T-helper 2 cell (primary cell): ENCODE measurements around the gene CLEC17A.
"Not testable (repeated sequence)": the region's sequence is repeated elsewhere in the genome, so short reads cannot be mapped to it uniquely, and the experiment has no call there.

Experiments
- DNase-seq, 5 experiments: peaks; one replicate each; pipeline versions ENCODE4 v3.0.0 to v3.0.0-alpha.2; 2012 to 2022

CLEC17A gene

DNA sequence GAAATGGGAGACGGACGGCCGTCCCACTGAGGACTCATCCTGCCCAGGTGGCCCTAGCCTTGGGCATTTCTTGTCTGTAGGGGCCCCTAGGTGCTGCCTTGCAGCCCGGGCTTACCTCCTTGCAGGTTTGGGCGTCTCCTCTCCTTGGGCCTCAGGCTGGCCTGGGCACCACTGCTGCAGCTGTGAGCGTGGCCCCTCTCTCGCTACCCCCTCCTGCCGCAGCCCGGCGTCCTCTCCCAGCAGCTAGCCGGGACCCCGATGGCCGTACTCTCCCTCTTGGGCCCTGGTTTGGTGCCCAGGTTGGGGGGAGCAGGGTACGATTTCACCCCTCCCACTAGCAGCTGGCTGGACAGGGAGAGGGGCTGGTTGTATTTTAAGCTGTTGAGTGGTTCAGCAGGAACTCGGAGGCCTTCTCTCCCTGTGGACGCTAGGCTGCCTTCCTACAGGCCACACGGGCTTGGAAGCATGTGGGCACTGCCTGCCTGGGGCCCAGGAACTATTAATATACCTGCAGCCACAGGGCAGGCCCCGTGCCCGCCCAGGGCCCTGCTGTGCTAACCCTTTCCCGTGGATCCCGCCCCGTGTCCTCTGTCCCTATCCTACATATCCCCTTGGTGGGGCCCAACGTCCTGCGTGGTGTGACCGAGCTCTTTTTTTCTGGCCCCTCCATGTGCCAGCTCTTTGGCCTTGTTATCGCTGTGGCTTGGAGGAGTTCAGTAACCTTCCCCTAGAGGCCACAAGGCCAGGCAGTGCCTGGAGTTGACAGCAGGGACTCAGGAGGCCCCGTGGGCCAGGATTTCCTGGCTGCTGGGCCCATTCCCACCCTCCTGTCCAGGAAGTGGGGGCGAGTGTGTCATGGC is 22.7 kb upstream of the CLEC17A start:
- no peak for DNase-seq

DNA sequence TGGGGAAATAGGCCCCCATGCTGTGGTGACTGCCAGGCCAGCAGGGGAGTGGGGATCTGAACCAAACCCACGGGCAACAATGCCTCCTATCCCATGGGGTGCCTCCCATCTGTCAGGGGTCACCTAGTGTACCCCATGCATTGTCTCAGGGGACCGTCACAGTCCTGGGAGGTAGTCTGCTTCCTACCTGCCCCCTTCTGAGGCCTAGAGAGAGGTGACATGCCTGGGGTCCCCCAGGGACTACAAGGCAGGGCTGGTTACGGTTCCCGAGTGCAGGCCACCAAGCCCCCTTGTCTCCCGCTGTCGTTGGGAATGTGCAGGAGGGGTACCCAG is 22.1 kb upstream of the CLEC17A start:
- DNase-seq: no peak

DNA sequence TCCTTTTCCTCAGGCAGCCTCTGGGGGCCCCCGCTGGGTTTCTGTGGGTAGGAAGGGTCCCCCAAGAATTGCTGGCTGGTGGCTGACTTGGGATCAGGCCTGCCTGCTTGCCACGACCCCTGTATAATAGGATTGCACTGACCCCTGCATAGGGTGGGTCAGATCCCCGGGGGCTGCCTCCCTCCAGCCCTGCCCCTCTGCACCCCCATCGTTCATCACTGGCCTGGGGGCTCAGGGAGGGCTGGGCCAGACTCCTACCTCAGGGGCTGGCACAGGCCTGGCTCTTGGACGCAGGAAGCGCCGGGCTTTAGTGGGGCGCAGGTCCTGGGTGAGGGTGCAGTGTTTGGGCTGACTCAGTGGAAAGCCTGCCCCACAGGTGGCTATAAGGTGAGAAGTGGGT is 21.6 kb upstream of the CLEC17A start:
- no peak for DNase-seq

GRCh38 chr19:14561847-14562351 is 21.0 kb upstream of the CLEC17A start:
- peak in 1 of 5 experiments; percentile 24 for DNase-seq

DNA sequence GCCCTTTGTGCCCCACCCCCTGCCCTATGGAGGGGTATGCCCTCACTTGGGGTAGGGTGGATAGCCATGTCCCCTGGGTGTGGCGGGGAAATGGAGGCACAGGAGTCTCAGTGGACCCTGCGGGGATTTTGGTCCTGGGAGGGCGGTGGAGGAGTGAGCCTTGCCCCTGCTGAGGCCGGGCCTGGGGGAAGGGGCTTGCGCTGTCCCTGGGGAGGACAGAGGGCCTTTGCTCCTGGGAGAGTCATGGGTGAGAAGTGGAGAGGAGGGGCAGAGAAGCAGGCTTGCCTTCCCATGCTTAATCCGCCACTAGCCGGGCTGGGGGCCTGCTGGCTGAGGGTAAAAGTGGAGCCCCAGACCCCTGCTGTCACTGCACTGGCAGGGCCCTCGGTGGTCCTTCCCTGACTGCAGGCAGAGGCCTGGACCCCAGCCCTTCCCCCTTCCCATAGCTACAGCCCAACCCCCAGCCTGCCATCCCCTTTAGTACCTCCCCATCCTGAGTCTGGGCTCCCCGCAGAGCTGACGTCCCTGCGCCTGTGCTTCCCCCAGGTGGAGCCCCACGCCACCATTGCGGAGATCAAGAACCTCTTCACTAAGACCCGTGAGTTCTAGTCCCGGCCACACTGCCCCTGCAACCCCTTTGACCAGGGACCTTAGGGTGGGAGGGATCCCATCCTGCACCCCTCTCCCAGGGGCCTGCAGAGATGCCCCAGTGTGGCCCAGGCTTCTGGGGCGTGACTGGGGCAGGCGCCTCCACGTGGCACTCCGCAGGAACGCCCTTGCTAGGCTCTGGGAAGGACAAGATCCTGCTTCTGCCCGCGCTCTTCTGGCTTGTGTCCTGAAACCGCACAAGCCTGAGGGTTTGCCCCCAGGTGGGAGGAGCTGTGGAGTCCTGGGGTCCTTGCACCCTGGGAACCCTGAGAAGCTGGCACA is 20.0 kb upstream of the CLEC17A start:
- no peak for DNase-seq

- DNase-seq: no peak
Measured at GRCh38 chr19:14563590-14563926, 19.3 kb upstream of the CLEC17A start.

DNA sequence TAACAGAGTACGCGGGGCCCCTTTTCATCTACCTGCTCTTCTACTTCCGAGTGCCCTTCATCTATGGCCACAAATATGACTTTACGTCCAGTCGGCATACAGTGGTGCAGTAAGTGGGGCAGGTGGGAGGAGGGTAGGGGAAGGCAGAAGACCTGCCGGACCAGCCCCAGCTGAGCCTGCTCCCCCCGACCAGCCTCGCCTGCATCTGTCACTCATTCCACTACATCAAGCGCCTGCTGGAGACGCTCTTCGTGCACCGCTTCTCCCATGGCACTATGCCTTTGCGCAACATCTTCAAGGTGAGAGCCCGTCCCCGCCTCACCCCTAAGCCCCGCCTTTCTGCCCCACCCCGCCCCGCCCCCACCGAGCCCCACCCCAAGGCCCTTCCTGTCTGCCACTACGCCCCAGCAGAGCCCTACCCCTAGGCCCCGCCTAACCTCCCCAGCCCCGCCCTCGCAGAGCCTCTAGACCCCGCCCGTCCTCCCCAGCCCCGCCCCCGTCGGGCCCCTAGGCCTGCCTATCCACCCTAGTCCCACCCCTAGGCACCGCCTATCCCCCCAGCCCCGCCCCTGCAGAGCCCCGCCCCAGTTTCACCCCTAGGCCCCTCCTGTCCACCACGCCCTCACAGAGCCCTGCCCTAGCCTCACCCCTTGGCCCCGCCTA is 18.8 kb upstream of the CLEC17A start:
- peak in 3 of 5 experiments; percentile 15 to 51 (median 51) for DNase-seq

DNA sequence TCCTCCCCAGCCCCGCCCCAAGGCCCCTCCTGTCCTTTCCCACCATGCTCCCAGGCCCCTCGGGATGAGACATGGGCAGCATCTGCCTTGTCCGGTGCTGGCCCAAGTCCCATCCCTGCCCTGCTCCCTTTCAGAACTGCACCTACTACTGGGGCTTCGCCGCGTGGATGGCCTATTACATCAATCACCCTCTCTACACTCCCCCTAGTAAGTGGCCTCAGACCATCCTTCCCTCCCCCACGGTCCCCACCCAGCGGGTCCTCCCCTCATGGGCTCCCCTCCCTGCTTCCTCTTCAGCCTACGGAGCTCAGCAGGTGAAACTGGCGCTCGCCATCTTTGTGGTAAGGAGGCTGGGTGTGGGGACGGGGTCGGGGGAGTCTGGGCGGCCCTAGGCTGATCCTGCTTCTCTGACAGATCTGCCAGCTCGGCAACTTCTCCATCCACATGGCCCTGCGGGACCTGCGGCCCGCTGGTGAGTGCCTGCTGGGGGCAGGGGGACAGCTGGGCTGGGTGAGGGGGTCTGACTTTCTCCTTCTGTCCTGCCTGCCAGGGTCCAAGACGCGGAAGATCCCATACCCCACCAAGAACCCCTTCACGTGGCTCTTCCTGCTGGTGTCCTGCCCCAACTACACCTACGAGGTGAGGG is 18.1 kb upstream of the CLEC17A start:
- DNase-seq: not testable (repeated sequence)

DNA sequence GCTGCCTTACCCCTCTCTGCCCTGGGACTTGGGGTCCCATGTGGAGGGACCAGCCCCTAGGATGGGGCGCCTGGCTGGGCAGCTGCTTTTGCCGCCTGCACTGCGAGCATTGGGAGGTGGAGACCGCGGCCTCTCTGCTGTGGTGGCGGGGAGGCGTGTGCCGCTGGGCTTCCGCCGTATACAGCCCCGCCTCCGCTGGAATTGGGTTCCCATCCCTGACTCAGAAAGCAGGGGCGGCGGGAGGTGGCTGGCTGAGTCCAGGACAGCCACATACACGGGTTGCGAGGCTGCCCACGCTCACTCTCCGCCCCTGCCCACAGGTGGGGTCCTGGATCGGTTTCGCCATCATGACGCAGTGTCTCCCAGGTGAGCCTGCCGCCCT is 17.6 kb upstream of the CLEC17A start:
- no peak for DNase-seq

DNA sequence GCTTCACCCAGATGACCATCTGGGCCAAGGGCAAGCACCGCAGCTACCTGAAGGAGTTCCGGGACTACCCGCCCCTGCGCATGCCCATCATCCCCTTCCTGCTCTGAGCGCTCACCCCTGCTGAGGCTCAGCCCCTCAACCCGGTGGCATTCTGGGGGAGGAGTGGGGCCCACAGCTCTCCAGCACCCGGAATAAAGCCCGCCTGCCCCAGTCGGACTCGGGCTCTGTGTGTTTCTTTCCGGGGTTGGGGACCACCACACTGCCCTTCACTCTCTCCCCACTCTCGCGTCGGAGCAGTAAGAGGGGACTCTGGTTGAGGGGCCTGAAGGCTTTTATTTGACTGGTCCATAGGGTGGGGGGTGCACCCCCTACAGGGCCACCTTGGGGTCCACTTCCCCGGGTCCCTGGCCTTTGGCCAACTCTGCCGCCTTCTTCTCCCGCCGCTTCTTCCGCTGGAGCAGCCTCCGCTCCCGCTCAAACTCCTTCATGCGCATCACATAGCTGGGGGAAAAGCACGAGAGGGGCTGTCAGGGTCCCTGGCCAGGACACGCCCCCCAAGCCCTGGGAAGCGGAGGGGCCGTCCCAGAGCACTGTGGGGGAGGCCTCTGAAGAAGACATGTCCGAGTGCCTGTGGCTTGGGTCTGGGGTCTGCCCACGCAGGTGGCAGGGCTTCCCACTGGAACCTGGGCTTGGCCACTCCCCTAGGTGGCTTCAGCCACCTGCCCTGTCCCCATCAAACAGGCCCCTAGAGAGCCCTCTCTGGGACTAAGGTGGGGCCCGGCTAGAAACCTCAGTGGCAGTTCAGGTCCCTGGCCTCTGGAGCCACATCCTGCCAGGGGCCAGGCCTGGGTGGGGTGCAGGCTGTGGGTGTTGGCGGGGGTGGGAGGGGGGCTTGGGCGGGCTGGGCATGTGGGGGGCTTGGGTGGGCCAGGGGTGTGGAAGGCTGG is 16.8 kb upstream of the CLEC17A start:
- DNase-seq: peak in 1 of 5 experiments; percentile 11

- peak in 1 of 5 experiments; percentile 20 for DNase-seq
Measured at GRCh38 chr19:14566712-14567077, 16.2 kb upstream of the CLEC17A start.

GRCh38 chr19:14567079-14567478 is 15.8 kb upstream of the CLEC17A start:
- DNase-seq: no peak

DNA sequence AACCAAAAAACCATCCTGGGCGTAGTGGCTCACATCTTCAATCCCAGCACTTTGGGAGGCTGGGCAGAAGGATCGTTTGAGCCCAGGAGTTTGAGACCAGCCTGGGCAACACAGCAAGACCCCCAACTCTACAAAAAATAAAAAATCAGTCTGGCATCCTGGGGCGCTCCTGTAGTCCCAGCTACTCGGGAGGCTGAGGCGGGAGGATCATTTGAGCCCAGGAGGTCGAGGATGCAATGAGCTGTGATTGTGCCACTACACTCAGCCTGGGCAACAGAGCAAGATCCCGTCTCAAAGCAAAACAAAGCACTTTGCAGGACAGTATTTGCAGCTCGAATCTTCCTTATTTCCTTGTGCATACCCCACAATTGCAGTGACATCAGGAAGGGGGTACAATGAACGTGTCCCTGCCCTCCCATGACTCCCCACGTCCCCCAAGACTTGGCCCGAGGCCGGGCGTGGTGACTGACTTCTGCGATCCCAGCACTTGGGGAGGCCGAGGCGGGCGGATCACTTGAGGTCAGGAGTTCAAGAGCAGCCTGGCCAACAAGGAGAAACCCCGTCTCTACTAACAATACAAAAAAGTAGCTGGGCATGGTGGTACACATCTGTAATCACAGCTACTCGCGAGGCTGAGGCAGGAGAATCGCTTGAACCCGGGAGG is 11.9 kb upstream of the CLEC17A start:
- no peak for DNase-seq

- peak; percentile 75 to 95 (median 86) for DNase-seq
Measured at GRCh38 chr19:14571695-14572490, 11.0 kb upstream of the CLEC17A start, which contains the start of gene NDUFB7. Gene NDUFB7, minus strand, starts transcription at chr19:14572066. Its CDS starts 66 bp downstream, at chr19:14572000.

GRCh38 chr19:14575428-14575980 is 7.4 kb upstream of the CLEC17A start:
- no peak for DNase-seq

DNA sequence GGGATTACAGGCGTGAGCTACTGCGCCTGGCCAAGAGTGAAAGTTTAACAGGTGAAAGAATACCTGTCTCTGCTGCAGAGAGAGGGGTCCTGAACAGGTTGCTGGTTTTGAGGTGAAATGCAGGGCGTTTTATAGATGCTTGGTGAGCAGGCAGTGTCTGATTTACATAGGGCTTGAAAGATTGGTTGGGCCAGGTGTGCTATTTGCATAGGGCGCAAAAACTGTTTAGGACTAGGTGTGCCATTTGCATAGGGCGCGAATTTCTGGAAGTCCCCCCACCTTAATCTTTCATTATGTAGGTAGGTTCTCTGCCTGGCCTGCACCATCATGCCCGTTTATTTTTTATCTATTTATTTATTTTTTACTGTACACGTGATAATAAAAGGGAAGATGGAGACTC is 6.5 kb upstream of the CLEC17A start:
- DNase-seq: no peak

- no peak for DNase-seq
Measured at GRCh38 chr19:14577264-14577663, 5.6 kb upstream of the CLEC17A start.

DNA sequence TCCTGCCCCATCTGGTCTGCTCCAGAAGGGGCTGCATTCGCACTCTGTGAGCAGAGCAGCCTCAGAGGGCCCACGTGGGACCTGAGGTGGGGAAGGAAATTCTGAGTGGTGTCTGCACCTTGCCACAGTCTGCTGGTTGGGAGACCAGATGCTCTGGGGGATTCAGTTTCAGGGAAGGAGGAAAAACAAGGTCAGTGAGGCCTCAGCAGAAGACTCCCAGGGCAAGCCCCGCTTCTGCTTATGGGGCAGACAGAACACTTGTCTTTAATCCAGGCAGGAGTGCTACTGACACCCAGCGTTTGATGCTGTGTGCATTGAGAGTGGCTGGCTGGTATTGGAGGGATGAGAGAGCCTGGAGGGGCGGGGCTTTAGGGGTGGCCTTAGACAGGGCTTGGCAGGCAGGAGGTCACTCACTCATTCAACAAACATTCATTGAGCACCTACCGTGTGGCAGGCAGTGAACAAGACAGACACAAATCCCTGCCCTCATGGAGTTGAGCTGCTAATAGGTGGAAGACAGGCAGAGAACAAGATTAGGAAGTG is 4.9 kb upstream of the CLEC17A start:
- DNase-seq: no peak

DNA sequence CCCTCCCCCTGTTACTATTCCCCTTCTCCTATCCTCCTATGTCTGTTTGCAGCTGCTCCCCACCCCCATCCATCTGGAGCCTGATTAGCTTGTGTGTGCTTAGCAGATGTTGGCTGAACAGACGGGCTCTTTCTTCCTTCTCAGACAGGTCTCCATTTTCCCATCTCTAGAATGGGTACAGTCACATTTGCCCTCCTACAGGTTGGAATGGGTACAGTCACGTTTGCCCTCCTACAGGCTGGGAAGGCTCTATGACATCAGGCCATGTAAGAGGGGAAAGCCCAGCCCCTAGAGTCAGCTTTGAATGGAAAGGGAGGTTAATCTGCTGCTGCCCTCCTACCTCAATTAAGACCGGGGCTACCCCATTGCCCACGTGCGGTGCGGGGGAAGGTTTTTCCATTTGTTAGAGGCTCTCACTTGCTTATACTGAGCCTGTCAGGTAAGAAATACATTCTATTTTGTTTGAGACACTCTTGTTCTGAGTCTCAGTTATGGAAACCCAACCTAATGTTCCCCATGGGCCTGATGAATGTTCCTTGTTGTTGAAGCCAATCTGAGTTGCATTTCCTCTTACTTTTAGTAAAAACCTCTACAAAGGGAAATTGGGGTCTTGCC is 2.2 kb upstream of the CLEC17A start:
- DNase-seq: peak in 2 of 5 experiments; percentile 27 to 80
